Osteocyte (in vitro differentiated cells): ENCODE results near the gene CNOT3. TPM values are rescaled to one million over a fixed set of nuclear protein-coding genes. Genes with fewer than 3 reads are reported as not detected.

Source experiments
- DNase-seq: peaks from one replicate; pipeline ENCODE4 v3.0.0; 2021; ENCODE audit warnings: mixed read lengths; ENCODE audit not compliant: unreplicated experiment; ENCODE audit errors: extremely low spot score
- H3K27ac Mint-ChIP-seq: one replicate; pipeline ENCODE4 v1.8.0; 2021; ENCODE audit warnings: mild to moderate bottlenecking, mixed read lengths; ENCODE audit not compliant: unreplicated experiment
- H3K27me3 Mint-ChIP-seq: one replicate; pipeline ENCODE4 v1.8.0; 2021; ENCODE audit warnings: mixed read lengths; ENCODE audit not compliant: unreplicated experiment
- H3K36me3 Mint-ChIP-seq: one replicate; pipeline ENCODE4 v1.8.0; 2021; ENCODE audit warnings: mixed read lengths; ENCODE audit not compliant: unreplicated experiment
- H3K4me1 Mint-ChIP-seq: one replicate; pipeline ENCODE4 v1.8.0; 2021; ENCODE audit warnings: mixed read lengths; ENCODE audit not compliant: unreplicated experiment
- H3K4me3 Mint-ChIP-seq: one replicate; pipeline ENCODE4 v1.8.0; 2021; ENCODE audit warnings: mild to moderate bottlenecking, moderate library complexity, mixed read lengths; ENCODE audit not compliant: unreplicated experiment
- H3K9me3 Mint-ChIP-seq: one replicate; pipeline ENCODE4 v1.8.0; 2021; ENCODE audit warnings: mixed read lengths; ENCODE audit not compliant: unreplicated experiment
- total RNA-seq: library from RNA; stranded (reverse); gene quantifications from 2 replicates; pipeline ENCODE4 v1.2.1, GENCODE V29; 2021
- TF ChIP-seq, protein P1 (sequence below): fragments of 200-600 bp; sonication (generic); IDR thresholded peaks from 2 replicates; pipeline ENCODE4 v1.5.0; 2021; ENCODE audit warnings: antibody characterized with exemption, mild to moderate bottlenecking, moderate library complexity

CNOT3 gene
- total RNA-seq, 1 donor from 2014 or later: 50.5 TPM

DNA sequence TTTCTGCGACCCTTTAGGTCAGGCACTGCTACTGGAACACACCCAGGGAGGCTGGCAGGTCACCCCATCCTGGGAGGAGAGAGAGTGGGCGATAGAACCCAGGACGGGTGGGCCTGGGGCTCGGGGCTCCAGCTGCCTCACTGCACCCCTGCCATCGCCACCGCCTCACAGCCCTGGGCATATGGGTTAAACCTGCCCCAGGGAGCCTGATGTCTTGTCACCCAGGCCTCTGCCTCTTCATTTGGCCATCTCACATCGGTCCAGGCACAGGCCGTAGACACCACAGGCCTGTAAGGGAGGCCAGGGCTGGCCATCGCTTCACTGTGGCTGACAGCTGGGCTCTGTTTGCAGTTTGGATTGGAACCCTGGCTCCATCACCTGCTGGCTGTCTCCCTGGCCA, 11.8 kb upstream of the CNOT3 start:
- no peaks in the 10 kb centered on the region for H3K27me3 Mint-ChIP-seq
- TF ChIP-seq, protein P1, sequence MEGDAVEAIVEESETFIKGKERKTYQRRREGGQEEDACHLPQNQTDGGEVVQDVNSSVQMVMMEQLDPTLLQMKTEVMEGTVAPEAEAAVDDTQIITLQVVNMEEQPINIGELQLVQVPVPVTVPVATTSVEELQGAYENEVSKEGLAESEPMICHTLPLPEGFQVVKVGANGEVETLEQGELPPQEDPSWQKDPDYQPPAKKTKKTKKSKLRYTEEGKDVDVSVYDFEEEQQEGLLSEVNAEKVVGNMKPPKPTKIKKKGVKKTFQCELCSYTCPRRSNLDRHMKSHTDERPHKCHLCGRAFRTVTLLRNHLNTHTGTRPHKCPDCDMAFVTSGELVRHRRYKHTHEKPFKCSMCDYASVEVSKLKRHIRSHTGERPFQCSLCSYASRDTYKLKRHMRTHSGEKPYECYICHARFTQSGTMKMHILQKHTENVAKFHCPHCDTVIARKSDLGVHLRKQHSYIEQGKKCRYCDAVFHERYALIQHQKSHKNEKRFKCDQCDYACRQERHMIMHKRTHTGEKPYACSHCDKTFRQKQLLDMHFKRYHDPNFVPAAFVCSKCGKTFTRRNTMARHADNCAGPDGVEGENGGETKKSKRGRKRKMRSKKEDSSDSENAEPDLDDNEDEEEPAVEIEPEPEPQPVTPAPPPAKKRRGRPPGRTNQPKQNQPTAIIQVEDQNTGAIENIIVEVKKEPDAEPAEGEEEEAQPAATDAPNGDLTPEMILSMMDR: no peak
- no peak overlapping the region for H3K4me3 Mint-ChIP-seq
- H3K4me1 Mint-ChIP-seq: no peaks in the 10 kb centered on the region
- H3K9me3 Mint-ChIP-seq: no peaks in the 10 kb centered on the region
- H3K36me3 Mint-ChIP-seq: peaks cover 24% of the 10 kb centered on the region
- DNase-seq: no peak
- no peak overlapping the region for H3K27ac Mint-ChIP-seq

DNA sequence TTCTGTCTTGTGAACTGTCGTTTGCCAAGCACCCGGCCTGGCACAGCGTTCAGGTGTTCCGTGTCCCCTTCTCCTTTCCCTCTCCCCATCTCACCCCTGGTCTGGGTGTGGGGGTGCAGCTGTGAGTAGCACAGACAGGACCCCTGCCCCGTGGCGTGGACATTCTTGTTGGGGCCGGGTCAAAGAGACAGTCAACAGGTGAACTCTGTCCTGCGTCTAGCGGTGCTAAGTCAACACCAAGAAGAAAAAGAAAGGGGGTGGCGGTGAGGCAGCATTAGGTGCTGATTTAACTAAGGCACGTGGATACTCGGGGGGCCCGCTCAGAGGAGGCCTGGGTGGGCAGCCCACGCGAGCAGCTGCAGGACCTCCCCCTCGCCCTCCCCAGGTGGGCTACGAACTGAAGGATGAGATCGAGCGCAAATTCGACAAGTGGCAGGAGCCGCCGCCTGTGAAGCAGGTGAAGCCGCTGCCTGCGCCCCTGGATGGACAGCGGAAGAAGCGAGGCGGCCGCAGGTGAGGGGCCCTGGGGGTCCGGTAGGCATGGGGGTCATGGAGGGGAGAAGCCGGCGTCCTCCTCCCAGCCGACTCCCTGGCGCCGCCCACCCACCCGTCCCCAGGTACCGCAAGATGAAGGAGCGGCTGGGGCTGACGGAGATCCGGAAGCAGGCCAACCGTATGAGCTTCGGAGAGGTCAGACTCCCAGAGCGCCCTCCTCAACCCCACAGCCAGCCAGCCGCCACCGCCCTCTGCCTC, 9.7 kb upstream of the CNOT3 start:
- H3K36me3 Mint-ChIP-seq: peaks cover 16% of the 10 kb centered on the region
- H3K4me1 Mint-ChIP-seq: no peaks in the 10 kb centered on the region

DNA sequence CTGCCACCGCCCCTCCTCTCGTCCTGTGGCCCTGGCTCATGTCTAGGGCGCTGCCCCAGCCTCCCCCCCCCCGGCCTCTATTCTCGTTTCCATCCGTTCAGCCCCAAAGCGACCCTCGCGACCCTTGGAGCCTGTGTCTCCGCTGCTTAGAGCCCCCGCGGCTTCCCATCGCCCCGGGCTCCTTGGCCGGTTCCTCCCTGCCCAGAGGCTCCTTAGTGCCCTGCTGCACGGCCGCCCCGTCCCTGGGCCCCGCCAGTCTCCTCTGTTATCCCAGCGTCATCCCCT, 9.2 kb upstream of the CNOT3 start:
- TF ChIP-seq, protein P1: no peak
- Mint-ChIP-seq H3K9me3 (no peaks in the 10 kb centered on the region), H3K4me3 (no peak overlapping the region), H3K27me3 (no peaks in the 10 kb centered on the region), H3K27ac (no peak overlapping the region), H3K4me1 (no peaks in the 10 kb centered on the region), H3K36me3 (peaks cover 14% of the 10 kb centered on the region)
- no peak for DNase-seq

More for the DNA sequence above, 9.7 kb upstream of the CNOT3 start:
- Mint-ChIP-seq H3K4me3 (no peak overlapping the region), H3K27ac (no peak overlapping the region), H3K9me3 (no peaks in the 10 kb centered on the region), H3K27me3 (no peaks in the 10 kb centered on the region)
- no peak for DNase-seq
- TF ChIP-seq, protein P1: no peak

DNA sequence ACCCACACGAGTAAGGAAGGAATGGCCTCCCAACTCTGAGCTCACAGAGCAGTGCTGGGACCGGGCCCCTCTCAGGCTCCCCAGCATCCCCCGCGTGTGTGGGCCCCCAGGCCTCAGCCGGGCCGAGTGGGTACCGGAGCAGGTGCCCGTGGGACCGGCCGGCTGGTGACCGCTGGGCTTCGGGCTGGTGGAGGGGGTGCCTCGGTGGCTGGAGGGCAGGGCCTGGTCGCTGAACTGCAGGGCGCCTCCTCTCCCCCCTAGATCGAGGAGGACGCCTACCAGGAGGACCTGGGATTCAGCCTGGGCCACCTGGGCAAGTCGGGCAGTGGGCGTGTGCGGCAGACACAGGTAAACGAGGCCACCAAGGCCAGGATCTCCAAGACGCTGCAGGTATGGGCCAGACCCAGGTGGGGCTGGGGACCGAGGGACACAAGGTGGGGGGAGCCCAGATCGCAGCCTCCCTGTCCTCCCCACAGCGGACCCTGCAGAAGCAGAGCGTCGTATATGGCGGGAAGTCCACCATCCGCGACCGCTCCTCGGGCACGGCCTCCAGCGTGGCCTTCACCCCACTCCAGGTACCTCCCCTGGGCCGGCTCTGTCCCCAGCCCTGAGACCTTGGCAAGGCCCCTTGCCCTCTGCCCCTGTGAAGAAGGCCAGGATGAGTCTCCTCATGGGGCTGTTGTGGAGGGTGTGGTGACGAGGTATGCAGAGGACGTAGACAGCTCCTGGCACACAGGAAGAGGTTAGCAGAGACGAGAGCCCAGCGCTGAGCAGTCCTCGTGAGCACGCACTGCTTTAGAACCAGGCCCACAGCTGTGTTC, 8.6 kb upstream of the CNOT3 start:
- Mint-ChIP-seq H3K9me3 (no peaks in the 10 kb centered on the region), H3K4me1 (no peaks in the 10 kb centered on the region), H3K27me3 (no peaks in the 10 kb centered on the region), H3K36me3 (peaks cover 13% of the 10 kb centered on the region), H3K4me3 (no peak overlapping the region), H3K27ac (no peak overlapping the region)
- TF ChIP-seq, protein P1: no peak
- DNase-seq: no peak

DNA sequence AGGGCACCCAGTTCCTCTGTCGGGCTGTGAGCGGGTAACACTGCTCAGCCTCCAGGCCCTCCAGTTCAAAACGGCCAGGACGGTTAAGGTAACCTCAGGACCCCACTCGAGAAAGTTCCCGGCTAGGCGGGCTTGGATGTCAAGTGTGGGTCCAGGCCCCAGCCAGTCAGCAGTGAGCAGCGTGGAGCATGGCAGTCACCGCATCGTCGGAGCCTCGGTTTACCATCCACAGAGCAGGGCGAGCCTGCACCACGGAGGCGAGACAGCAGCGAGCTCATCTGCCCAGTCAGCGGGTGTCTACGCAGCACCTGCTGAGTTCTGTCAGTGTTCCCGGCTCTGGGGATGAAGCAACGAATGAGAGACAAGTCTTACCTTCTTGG, 8.0 kb upstream of the CNOT3 start:
- DNase-seq: no peak
- H3K4me3 Mint-ChIP-seq: no peak overlapping the region
- no peak overlapping the region for H3K27ac Mint-ChIP-seq
- no peaks in the 10 kb centered on the region for H3K9me3 Mint-ChIP-seq
- H3K27me3 Mint-ChIP-seq: peaks cover 5% of the 10 kb centered on the region
- no peaks in the 10 kb centered on the region for H3K4me1 Mint-ChIP-seq
- peaks cover 11% of the 10 kb centered on the region for H3K36me3 Mint-ChIP-seq
- TF ChIP-seq, protein P1: no peak
